Lower leg skin (tissue), 3 donors: ENCODE results near the gene COX10.

ENCODE experiments used
- POLR2A ChIP-seq, 2 donors: fragments of 450-650 bp; IDR thresholded peaks; one replicate each; pipeline ENCODE4 v1.6.1; 2016 to 2017; ENCODE audit warnings: antibody characterized with exemption in 2 of 2, mild to moderate bottlenecking in 1 of 2, moderate library complexity in 1 of 2
- TF ChIP-seq, protein P1 (sequence below), 3 donors: fragments of 450-650 bp; IDR thresholded peaks; one replicate each; pipeline ENCODE4 v1.5.1; 2016; ENCODE audit warnings: antibody characterized with exemption in 3 of 3, mild to moderate bottlenecking in 3 of 3, moderate library complexity in 2 of 3

DNA sequence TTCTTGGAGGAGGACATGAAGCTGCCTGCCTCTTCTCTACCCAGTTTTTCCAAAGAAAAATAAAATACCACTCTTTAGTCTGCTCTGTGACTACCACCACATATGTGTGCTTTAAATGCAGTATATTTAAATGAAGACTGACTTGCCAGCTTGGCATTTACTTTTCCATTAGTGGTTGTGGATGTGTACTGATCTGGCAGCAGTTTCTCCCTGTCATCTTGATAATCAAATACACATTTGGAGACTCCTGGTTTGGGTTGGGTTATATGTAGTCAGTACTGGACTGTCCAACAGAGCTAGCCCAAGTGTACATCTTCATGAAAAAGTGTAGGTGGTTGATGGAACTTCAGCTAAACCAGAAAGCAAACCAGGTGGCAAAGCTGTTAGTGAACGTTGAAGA lies 19.9 kb downstream of the COX10 start:
- TF ChIP-seq, protein P1, sequence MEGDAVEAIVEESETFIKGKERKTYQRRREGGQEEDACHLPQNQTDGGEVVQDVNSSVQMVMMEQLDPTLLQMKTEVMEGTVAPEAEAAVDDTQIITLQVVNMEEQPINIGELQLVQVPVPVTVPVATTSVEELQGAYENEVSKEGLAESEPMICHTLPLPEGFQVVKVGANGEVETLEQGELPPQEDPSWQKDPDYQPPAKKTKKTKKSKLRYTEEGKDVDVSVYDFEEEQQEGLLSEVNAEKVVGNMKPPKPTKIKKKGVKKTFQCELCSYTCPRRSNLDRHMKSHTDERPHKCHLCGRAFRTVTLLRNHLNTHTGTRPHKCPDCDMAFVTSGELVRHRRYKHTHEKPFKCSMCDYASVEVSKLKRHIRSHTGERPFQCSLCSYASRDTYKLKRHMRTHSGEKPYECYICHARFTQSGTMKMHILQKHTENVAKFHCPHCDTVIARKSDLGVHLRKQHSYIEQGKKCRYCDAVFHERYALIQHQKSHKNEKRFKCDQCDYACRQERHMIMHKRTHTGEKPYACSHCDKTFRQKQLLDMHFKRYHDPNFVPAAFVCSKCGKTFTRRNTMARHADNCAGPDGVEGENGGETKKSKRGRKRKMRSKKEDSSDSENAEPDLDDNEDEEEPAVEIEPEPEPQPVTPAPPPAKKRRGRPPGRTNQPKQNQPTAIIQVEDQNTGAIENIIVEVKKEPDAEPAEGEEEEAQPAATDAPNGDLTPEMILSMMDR (IDR thresholded peaks at IDR 0.05) = no peak
- TF ChIP-seq POLR2A (IDR thresholded peaks at IDR 0.05) = no peak
